GM10266 (cell line): ENCODE results near the gene BNIP5.
A peak's percentile ranks its signal among the peaks of the same experiment; 100 is the strongest.

Experiments
- DNase-seq: peaks from one replicate; pipeline ENCODE4 v3.0.0; 2012; ENCODE audit errors: extremely low spot score
- TF ChIP-seq, protein P1 (sequence below): IDR thresholded peaks from 2 replicates; pipeline ENCODE4 v1.5.1; 2012; ENCODE audit warnings: mild to moderate bottlenecking, low read depth; ENCODE audit not compliant: control insufficient read depth, insufficient read depth; ENCODE audit errors: missing control alignments

Gene BNIP5

DNA sequence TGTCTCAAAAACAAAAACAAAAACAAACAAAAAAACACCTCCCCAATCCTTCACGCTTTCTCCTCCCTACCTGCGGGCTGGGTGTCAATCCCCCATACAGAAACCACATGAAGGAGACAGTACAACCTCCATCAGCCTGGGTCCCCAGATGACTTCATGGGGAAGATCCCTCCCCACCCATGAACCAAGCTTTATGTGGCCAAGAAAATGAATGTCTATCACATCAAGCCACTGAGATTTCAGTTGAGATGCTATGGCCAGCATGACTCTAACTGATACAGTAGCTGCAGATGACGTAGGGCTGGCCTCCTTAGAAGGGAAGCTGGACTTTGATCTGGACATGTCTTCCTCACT is 21.2 kb upstream of the BNIP5 start:
- TF ChIP-seq, protein P1, sequence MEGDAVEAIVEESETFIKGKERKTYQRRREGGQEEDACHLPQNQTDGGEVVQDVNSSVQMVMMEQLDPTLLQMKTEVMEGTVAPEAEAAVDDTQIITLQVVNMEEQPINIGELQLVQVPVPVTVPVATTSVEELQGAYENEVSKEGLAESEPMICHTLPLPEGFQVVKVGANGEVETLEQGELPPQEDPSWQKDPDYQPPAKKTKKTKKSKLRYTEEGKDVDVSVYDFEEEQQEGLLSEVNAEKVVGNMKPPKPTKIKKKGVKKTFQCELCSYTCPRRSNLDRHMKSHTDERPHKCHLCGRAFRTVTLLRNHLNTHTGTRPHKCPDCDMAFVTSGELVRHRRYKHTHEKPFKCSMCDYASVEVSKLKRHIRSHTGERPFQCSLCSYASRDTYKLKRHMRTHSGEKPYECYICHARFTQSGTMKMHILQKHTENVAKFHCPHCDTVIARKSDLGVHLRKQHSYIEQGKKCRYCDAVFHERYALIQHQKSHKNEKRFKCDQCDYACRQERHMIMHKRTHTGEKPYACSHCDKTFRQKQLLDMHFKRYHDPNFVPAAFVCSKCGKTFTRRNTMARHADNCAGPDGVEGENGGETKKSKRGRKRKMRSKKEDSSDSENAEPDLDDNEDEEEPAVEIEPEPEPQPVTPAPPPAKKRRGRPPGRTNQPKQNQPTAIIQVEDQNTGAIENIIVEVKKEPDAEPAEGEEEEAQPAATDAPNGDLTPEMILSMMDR, result no peak
- DNase-seq, result peak; percentile 54

GRCh38 chr6:36355819-36356218 is 19.1 kb upstream of the BNIP5 start:
- TF ChIP-seq, protein P1, result no peak
- no peak for DNase-seq

- no peak for DNase-seq
Measured at GRCh38 chr6:36353411-36353915, 16.8 kb upstream of the BNIP5 start.

DNA sequence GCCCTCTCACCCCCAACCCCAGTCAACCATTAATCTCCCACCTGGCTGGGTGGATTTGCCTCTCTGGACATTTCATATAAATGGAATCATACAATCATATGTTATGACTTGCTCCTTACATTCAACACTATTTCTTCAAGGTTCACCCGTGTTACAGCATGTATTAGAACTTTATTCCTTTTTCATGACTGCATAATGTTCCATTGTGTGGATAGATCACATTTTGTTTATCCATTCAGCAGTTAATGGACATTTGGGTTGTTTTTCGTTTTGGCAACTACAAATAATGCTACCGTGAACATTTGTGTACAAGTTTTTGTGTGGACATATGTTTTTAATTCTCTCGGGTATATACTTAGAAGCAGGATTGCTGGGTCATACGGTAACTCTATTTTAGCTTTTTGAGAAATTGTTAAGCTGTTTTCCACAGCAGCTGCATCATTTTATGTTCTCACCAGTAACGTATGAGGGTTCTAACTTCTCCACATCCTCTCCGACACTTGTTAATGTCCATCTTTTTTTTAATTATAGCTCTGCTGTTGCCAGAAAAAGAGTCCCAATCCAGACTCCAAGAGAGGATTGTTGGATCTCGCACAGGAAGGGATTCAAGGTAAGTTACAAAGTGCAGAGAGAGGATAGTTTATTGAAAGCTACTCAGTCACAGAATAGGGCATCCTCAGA is 15.9 kb upstream of the BNIP5 start:
- TF ChIP-seq, protein P1, result no peak
- DNase-seq, result no peak

More at GRCh38 chr6:36353411-36353915, 16.8 kb upstream of the BNIP5 start:
- TF ChIP-seq, protein P1, result no peak

DNA sequence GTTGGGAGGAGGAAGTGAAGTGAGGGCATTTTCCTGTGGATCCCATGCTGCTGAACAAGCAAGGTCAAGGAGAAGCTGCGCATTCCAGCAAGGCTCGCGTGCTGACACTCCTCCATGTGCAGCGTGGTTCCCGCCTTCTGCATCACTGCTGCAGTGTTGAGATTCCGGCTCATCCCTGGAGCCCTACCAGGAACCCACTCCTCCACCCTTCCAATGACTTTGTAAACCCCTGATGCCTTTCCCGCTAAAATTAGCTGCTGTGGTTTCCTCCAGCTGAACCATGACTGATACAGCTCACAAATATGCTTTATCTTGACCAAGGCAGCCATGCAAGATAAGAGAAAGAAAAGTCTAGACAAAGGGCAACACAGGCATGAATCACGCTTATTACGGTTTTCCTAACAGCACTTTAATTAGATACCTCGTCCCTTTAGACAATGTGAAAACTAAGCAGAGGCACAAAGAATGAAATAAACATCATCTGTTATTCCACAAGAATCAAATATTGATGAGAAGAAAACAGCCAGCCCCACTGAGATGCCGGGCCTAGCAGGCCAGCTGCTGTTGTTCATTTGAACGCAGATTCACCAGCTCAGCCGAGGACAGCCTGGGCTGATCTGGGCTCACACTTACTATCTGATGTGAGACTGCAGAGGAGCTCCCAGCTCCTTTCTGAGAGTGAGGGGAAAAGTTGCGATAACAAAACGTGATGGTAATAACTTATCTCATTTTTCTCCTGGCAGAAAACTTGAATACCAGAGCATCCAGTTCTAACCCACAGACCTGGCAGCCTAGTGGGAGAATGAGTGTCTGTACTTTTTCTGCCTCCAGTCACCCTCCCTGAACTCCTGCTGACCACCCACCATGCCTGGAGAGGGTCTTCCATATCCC is 14.2 kb upstream of the BNIP5 start:
- no peak for DNase-seq
- TF ChIP-seq, protein P1, result no peak

GRCh38 chr6:36350082-36350481 is 13.4 kb upstream of the BNIP5 start:
- TF ChIP-seq, protein P1, result no peak
- DNase-seq, result no peak

DNA sequence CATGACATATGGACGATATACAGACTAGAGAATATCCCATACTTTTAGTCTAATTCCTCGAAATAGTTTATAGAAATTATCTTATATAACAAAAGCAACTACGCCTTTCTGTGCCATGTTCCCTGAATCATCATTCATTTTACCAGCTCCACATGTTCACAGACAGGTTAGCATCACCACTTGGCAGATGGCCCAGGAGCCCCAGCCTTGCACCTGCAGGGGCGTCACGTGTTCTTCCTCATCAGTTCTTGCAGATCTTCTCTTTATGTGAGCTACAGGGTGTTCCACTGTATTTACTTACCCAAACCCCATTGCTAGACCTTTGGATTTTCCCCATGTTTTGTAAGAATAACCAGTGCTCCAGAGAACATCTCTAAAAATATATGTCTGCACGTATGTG is 12.6 kb upstream of the BNIP5 start:
- no peak for DNase-seq

More for the DNA sequence above, 12.6 kb upstream of the BNIP5 start:
- TF ChIP-seq, protein P1, result no peak
